ENCODE measurements around the gene ATG7.

- TF ChIP-seq CTCF (IDR thresholded peaks at IDR 0.05; ENCODE audit: insufficient read depth, low read length) (no peak), REST (IDR thresholded peaks at IDR 0.05; ENCODE audit: insufficient replicate concordance, low read depth) (no peak), GABPA (IDR thresholded peaks at IDR 0.05; ENCODE audit: low read depth) (no peak), POLR2AphosphoS5 (IDR thresholded peaks at IDR 0.05; ENCODE audit: low read depth) (no peak), SPI1 (IDR thresholded peaks at IDR 0.05; ENCODE audit: borderline replicate concordance, low read depth) (no peak)
Measured at GRCh38 chr3:11272906-11273574, 843 bp downstream of the ATG7 start.

All from HL-60 (cell line).